ENCODE results near the gene SLAIN2.

The SLAIN2 gene

DNA sequence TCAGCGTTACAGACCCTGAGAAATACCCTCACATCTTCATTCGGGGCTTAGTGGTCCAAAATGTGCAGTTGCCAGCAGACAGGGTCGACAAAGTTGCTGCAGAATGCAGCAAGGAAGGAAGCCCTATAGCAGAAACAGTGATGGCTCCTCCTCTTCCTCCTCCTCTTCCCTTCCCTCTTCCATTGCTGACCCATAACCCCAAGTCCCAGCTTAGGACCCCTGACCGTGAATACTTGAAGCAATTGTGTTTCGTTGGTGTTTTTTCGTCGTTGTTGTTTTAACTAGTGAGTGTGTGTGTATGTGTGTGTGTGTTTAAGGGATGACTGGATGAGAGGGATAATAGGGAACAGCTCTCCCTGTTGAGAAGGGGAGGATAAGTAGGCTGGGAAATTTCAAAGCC, 69.5 kb downstream of the SLAIN2 start:
- TF ChIP-seq POLR2AphosphoS5 (IDR thresholded peaks at IDR 0.05; ENCODE audit: low read depth, low read length) = no peak
- TF ChIP-seq, protein P1, sequence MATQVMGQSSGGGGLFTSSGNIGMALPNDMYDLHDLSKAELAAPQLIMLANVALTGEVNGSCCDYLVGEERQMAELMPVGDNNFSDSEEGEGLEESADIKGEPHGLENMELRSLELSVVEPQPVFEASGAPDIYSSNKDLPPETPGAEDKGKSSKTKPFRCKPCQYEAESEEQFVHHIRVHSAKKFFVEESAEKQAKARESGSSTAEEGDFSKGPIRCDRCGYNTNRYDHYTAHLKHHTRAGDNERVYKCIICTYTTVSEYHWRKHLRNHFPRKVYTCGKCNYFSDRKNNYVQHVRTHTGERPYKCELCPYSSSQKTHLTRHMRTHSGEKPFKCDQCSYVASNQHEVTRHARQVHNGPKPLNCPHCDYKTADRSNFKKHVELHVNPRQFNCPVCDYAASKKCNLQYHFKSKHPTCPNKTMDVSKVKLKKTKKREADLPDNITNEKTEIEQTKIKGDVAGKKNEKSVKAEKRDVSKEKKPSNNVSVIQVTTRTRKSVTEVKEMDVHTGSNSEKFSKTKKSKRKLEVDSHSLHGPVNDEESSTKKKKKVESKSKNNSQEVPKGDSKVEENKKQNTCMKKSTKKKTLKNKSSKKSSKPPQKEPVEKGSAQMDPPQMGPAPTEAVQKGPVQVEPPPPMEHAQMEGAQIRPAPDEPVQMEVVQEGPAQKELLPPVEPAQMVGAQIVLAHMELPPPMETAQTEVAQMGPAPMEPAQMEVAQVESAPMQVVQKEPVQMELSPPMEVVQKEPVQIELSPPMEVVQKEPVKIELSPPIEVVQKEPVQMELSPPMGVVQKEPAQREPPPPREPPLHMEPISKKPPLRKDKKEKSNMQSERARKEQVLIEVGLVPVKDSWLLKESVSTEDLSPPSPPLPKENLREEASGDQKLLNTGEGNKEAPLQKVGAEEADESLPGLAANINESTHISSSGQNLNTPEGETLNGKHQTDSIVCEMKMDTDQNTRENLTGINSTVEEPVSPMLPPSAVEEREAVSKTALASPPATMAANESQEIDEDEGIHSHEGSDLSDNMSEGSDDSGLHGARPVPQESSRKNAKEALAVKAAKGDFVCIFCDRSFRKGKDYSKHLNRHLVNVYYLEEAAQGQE (IDR thresholded peaks at IDR 0.05; ENCODE audit: insufficient read depth in 1 of 2, low read depth in 2 of 2, low read length in 2 of 2) = no peak
- TF ChIP-seq SIN3A (IDR thresholded peaks at IDR 0.05; ENCODE audit: borderline replicate concordance, insufficient read depth, low read length) = no peak
- no peak for TF ChIP-seq TAF1 (IDR thresholded peaks at IDR 0.05; ENCODE audit: borderline replicate concordance, insufficient read depth, low read length)
- no peak for TF ChIP-seq FOXP2 (optimal IDR thresholded peaks at IDR 0.05; ENCODE audit: borderline replicate concordance, extremely low read depth, extremely low read length, insufficient read depth)

DNA sequence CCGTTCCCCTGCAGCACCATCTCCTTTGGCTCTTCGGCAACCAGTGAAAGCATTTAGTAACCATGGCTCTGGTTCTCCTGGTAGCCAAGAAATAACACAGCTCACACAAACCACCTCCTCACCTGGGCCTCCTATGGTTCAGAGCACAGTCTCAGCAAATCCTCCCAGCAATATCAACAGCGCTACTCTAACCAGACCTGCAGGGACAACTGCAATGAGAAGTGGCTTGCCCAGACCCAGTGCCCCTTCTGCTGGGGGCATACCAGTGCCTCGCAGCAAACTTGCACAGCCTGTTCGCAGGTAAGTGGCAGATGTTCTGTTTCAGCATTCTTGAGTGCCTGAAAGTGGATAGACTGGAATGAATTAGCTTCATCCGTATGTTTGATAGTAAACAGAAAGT, 78.8 kb downstream of the SLAIN2 start:
- TF ChIP-seq, protein P1 (IDR thresholded peaks at IDR 0.05; ENCODE audit: insufficient read depth in 1 of 2, low read depth in 2 of 2, low read length in 2 of 2) = no peak
- no peak for TF ChIP-seq FOXP2 (optimal IDR thresholded peaks at IDR 0.05; ENCODE audit: borderline replicate concordance, extremely low read depth, extremely low read length, insufficient read depth)
- no peak for TF ChIP-seq POLR2AphosphoS5 (IDR thresholded peaks at IDR 0.05; ENCODE audit: low read depth, low read length)
- no peak for TF ChIP-seq SIN3A (IDR thresholded peaks at IDR 0.05; ENCODE audit: borderline replicate concordance, insufficient read depth, low read length)
- no peak for TF ChIP-seq TAF1 (IDR thresholded peaks at IDR 0.05; ENCODE audit: borderline replicate concordance, insufficient read depth, low read length)

DNA sequence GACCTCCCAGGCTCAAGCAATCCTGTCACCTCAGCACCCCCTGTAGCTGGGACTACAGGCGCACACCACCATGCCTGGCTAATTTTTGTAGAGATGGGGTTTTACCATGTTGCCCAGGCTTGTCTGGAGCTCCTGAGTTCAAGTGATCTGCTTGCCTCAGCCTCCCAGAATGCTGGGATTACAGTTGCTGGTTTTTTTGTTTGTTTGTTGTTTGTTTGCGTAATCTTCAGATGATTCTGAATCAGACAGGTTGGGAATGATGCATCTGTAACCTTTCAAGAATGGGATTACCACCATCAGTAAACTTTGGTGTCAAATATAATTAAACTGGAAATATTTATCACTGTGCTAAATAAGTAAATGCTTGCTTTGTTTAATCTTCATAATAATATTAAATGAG, 79.8 kb downstream of the SLAIN2 start:
- TF ChIP-seq FOXP2 (optimal IDR thresholded peaks at IDR 0.05; ENCODE audit: borderline replicate concordance, extremely low read depth, extremely low read length, insufficient read depth) (no peak), POLR2AphosphoS5 (IDR thresholded peaks at IDR 0.05; ENCODE audit: low read depth, low read length) (no peak), TAF1 (IDR thresholded peaks at IDR 0.05; ENCODE audit: borderline replicate concordance, insufficient read depth, low read length) (no peak), SIN3A (IDR thresholded peaks at IDR 0.05; ENCODE audit: borderline replicate concordance, insufficient read depth, low read length) (no peak)
- TF ChIP-seq, protein P1 (IDR thresholded peaks at IDR 0.05; ENCODE audit: insufficient read depth in 1 of 2, low read depth in 2 of 2, low read length in 2 of 2) = no peak

DNA sequence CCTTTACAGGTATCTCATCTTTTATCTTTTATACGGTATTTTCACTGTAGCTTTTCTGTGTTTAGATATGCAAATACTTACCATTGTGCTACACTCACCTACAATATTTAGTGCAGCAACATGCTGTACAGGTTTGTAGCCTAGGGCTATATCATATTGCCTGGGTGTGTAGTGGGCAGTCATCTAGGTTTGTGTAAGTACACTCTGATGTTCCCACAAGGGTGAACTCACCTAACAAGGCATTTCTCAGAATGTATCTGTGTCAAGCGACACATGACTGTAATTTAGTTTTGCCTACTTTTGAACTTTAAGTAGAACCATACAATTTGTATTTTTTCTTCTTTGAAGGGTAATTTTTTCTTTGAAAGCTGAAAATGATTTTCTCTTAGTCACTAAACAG, 87.6 kb downstream of the SLAIN2 start:
- TF ChIP-seq FOXP2 (optimal IDR thresholded peaks at IDR 0.05; ENCODE audit: borderline replicate concordance, extremely low read depth, extremely low read length, insufficient read depth) (no peak), TAF1 (IDR thresholded peaks at IDR 0.05; ENCODE audit: borderline replicate concordance, insufficient read depth, low read length) (no peak), POLR2AphosphoS5 (IDR thresholded peaks at IDR 0.05; ENCODE audit: low read depth, low read length) (no peak), SIN3A (IDR thresholded peaks at IDR 0.05; ENCODE audit: borderline replicate concordance, insufficient read depth, low read length) (no peak)
- TF ChIP-seq, protein P1 (IDR thresholded peaks at IDR 0.05; ENCODE audit: insufficient read depth in 1 of 2, low read depth in 2 of 2, low read length in 2 of 2) = no peak

All from PFSK-1 (cell line).